ENCODE data around the gene HSPA8. TPM values are rescaled to one million over a fixed set of nuclear protein-coding genes. Genes with fewer than 3 reads are reported as not detected.

HSPA8 gene
- total and polyA plus RNA-seq, 2 of the 13 experiments (the other 11 are each of a cell fraction or from before 2014, with no cell fraction given), result 936 to 2,151 TPM

- H3K4me1 ChIP-seq (ENCODE audit: insufficient read depth, low read length), result no peaks in the 10 kb centered on the region
- H3K27me3 ChIP-seq (ENCODE audit: control insufficient read depth in 1 of 2, insufficient read depth in 2 of 2, low read length in 2 of 2), result no peaks in the 10 kb centered on the region
- ChIA-PET CTCF (ENCODE audit: low intra/inter-chr PET ratio, low total read pairs) (no interaction called here), POLR2A (interaction anchor here (0.8 kb wide), 1 partner anchor 8 kb away, joined by 3 read pairs; no protein-coding TSS in a partner anchor)
- H3K79me2 ChIP-seq (ENCODE audit: insufficient read depth, low read length), result no peaks in the 10 kb centered on the region
- no peak for FAIRE-seq
- H3K4me3 ChIP-seq (replicated peaks in 1 of 3; ENCODE audit: insufficient read depth in 1 of 3, low read depth in 2 of 3, low read length in 3 of 3), result no peak overlapping the region
- no peak overlapping the region for H2AFZ ChIP-seq (ENCODE audit: low read length)
- no peak overlapping the region for H3K9ac ChIP-seq (ENCODE audit: insufficient read depth, low read depth, low read length)
- no peaks in the 10 kb centered on the region for H3K9me3 ChIP-seq (ENCODE audit: low read length)
- no peak for DNase-seq (ENCODE audit: low spot score)
- intact Hi-C loops (cut with micrococcal nuclease; ENCODE audit: unreplicated experiment), result no loop called here
- in situ Hi-C loops (cut with HindIII; ENCODE audit: extremely low pct_ligation_motif_present, low pct_unique_long_range_greater_than_20kb), result no loop called here
- BruUV-seq (replicated peaks), result no TSS peak
- no peaks in the 10 kb centered on the region for H3K36me3 ChIP-seq (replicated peaks in 1 of 2; ENCODE audit: control insufficient read depth in 1 of 2, insufficient read depth in 2 of 2, low read length in 2 of 2)
- no peak overlapping the region for H3K4me2 ChIP-seq (ENCODE audit: low read depth, low read length)
- WGBS (ENCODE audit: low lambda C conversion rate), result 93% methylated on average over 5 of the region's 5 CpGs
- no peaks in the 10 kb centered on the region for H4K20me1 ChIP-seq (ENCODE audit: insufficient read depth, low read length)
- ATAC-seq, result no peak
- H3K27ac ChIP-seq (ENCODE audit: extremely low read length, insufficient read depth, low read length), result no peak overlapping the region
- TF ChIP-seq FUBP1 (CRISPR knock-in tag; IDR thresholded peaks at IDR 0.05; ENCODE audit: borderline replicate concordance) (no peak), ZC3H4 (CRISPR knock-in tag; IDR thresholded peaks at IDR 0.05; ENCODE audit: borderline replicate concordance) (no peak), TMF1 (CRISPR knock-in tag; IDR thresholded peaks at IDR 0.05; ENCODE audit: low read depth) (no peak), ZNF513 (CRISPR knock-in tag; conservative IDR thresholded peaks at IDR 0.05) (no peak), HNF4A (CRISPR knock-in tag; IDR thresholded peaks at IDR 0.05) (no peak), IRF9 (CRISPR knock-in tag; IDR thresholded peaks at IDR 0.05; ENCODE audit: borderline replicate concordance) (no peak), ZNF317 (CRISPR knock-in tag; IDR thresholded peaks at IDR 0.05) (no peak), NFIB (CRISPR knock-in tag; IDR thresholded peaks at IDR 0.05; ENCODE audit: borderline replicate concordance) (no peak), RAD21 (CRISPR knock-in tag; IDR thresholded peaks at IDR 0.05) (no peak), ATM (IDR thresholded peaks at IDR 0.05; ENCODE audit: borderline replicate concordance) (no peak), MED13 (CRISPR knock-in tag; IDR thresholded peaks at IDR 0.05) (no peak), ZNF263 (CRISPR knock-in tag; IDR thresholded peaks at IDR 0.05) (no peak), TEF (CRISPR knock-in tag; IDR thresholded peaks at IDR 0.05) (no peak), CC2D1A (CRISPR knock-in tag; IDR thresholded peaks at IDR 0.05) (no peak), GPN1 (CRISPR knock-in tag; IDR thresholded peaks at IDR 0.05; ENCODE audit: borderline replicate concordance) (no peak)
Observed at GRCh38 chr11:123069908-123070821, 8.2 kb upstream of the HSPA8 start.
